HepG2 (cell line): ENCODE measurements around the gene CBFA2T2.

Source experiments
- CTCF ChIP-seq: sonication (generic); formaldehyde crosslinking; IDR thresholded peaks from 2 replicates; pipeline ENCODE4 v1.5.0; 2020; ENCODE audit warnings: mild to moderate bottlenecking, missing genetic modification reagents, moderate library complexity
- GMEB1 ChIP-seq: sonication (generic); formaldehyde crosslinking; IDR thresholded peaks from 2 replicates; pipeline ENCODE4 v1.5.1; 2020; ENCODE audit warnings: missing genetic modification reagents, mild to moderate bottlenecking, borderline replicate concordance
- MED13 ChIP-seq: sonication (generic); formaldehyde crosslinking; IDR thresholded peaks from 2 replicates; pipeline ENCODE4 v1.5.0; 2020; ENCODE audit warnings: missing genetic modification reagents
- REST ChIP-seq, 2 experiments: IDR thresholded peaks; 2 replicates each; pipeline ENCODE4 v1.6.1; 2011 to 2012; ENCODE audit warnings: low read length in 2 of 2, borderline replicate concordance in 1 of 2, low read depth in 1 of 2, mild to moderate bottlenecking in 1 of 2, moderate library complexity in 1 of 2
- RFX1 ChIP-seq: fragments of 450-650 bp; IDR thresholded peaks from 2 replicates; pipeline ENCODE4 v1.6.1; 2017
- RFX5 ChIP-seq: IDR thresholded peaks from 2 replicates; pipeline ENCODE4 v1.6.1; 2011; ENCODE audit warnings: low read depth, low read length, improper control_type of control experiment
- USF2 ChIP-seq, 2 experiments: sonication (generic) in 1 of 2; formaldehyde crosslinking in 1 of 2; IDR thresholded peaks; 2 replicates each; pipeline versions ENCODE4 v1.5.1 to v1.6.1; 2011 to 2020; ENCODE audit warnings: borderline replicate concordance in 1 of 2, low read depth in 1 of 2, low read length in 1 of 2, mild to moderate bottlenecking in 1 of 2, missing genetic modification reagents in 1 of 2, moderate library complexity in 1 of 2
- ZBTB33 ChIP-seq: sonication (generic); formaldehyde crosslinking; IDR thresholded peaks from 2 replicates; pipeline ENCODE4 v1.4.0; 2020; ENCODE audit warnings: missing genetic modification reagents
- ZNF24 ChIP-seq: fragments of 450-650 bp; IDR thresholded peaks from 2 replicates; pipeline ENCODE4 v1.6.1; 2017; ENCODE audit warnings: antibody characterized with exemption, mild to moderate bottlenecking
- ZNF572 ChIP-seq: sonication (generic); formaldehyde crosslinking; IDR thresholded peaks from 2 replicates; pipeline ENCODE4 v1.5.1; 2020; ENCODE audit warnings: mild to moderate bottlenecking, missing genetic modification reagents
- ZNF639 ChIP-seq: conservative IDR thresholded peaks from 2 replicates; pipeline ENCODE4 v1.6.1; 2018; ENCODE audit warnings: missing genetic modification reagents
- ZNF749 ChIP-seq: sonication (generic); formaldehyde crosslinking; IDR thresholded peaks from 2 replicates; pipeline ENCODE4 v1.8.0; 2022; ENCODE audit warnings: mild to moderate bottlenecking, missing genetic modification reagents, moderate library complexity, borderline replicate concordance

GRCh38 chr20:33560026-33560425 lies 70.1 kb downstream of the CBFA2T2 start:
- TF ChIP-seq ZNF749 (CRISPR knock-in tag): no peak
- TF ChIP-seq RFX5: no peak
- TF ChIP-seq ZNF572: no peak
- TF ChIP-seq MED13: no peak
- no peak for TF ChIP-seq ZBTB33 (CRISPR knock-in tag)
- no peak for TF ChIP-seq ZNF639 (CRISPR knock-in tag)
- no peak for TF ChIP-seq CTCF (CRISPR knock-in tag)
- no peak for TF ChIP-seq GMEB1 (CRISPR knock-in tag)
- TF ChIP-seq REST (IDR thresholded peaks at IDR 0.05; ENCODE audit: borderline replicate concordance in 1 of 2, low read depth in 1 of 2, low read length in 2 of 2): no peak
- TF ChIP-seq RFX1: no peak
- TF ChIP-seq USF2 (IDR thresholded peaks at IDR 0.05; ENCODE audit: low read depth, low read length): no peak
- no peak for TF ChIP-seq USF2 (CRISPR knock-in tag; IDR thresholded peaks at IDR 0.05; ENCODE audit: borderline replicate concordance)
- no peak for TF ChIP-seq ZNF24
